ENCODE data around the gene FUT3. TPM values are rescaled to one million over a fixed set of nuclear protein-coding genes. Genes with fewer than 3 reads are reported as not detected.

The FUT3 gene
- polyA plus RNA-seq, 1 donor from 2014 or later = 0.64 TPM

DNA sequence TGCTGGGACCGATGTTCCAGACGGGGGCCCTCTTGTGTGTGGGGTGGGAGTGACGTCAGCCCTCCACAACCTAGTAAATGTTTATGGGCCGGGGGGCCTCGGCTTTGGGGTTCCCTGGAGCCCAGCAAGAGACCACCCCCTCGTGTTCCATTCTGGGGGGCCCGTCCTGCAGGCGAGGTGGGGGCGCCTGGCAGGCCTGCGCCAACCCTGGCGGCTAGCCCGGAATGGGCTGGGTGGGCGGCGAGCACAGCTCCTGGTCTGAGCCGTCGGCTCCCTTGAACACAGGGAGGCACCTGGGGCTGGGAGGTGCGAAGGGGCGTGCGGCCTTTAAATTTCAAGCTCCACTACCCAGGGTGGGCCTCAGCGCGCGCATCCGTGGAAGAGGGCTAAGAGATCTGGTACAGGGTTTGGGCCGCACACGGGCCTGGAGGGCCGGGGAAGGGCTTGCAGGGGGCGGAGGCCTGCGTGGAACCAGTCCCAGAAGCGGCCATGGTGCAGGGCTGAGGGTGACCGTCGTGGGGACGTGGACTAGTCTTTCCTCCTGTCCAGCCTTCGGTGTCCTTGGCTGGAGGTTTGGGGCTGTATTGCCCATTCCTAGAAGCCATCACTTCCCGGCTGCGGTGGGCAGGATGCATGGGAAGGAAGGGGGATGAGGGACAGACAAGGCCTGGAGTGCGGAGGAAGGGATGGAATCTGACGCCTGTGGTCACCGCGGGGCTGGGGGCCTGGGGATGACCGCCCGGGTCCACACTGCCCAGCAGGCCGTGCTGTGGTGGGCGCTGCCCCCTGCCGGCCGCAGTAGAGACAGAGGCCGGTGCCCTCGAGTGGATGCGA lies 40.9 kb upstream of the FUT3 start:
- TF ChIP-seq, protein P1, sequence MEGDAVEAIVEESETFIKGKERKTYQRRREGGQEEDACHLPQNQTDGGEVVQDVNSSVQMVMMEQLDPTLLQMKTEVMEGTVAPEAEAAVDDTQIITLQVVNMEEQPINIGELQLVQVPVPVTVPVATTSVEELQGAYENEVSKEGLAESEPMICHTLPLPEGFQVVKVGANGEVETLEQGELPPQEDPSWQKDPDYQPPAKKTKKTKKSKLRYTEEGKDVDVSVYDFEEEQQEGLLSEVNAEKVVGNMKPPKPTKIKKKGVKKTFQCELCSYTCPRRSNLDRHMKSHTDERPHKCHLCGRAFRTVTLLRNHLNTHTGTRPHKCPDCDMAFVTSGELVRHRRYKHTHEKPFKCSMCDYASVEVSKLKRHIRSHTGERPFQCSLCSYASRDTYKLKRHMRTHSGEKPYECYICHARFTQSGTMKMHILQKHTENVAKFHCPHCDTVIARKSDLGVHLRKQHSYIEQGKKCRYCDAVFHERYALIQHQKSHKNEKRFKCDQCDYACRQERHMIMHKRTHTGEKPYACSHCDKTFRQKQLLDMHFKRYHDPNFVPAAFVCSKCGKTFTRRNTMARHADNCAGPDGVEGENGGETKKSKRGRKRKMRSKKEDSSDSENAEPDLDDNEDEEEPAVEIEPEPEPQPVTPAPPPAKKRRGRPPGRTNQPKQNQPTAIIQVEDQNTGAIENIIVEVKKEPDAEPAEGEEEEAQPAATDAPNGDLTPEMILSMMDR (IDR thresholded peaks at IDR 0.05; ENCODE audit: poor library complexity, severe bottlenecking) = peak; percentile 34
- no peak for TF ChIP-seq EZH2 (IDR thresholded peaks at IDR 0.05; ENCODE audit: borderline replicate concordance, insufficient read depth, low read length, poor library complexity, severe bottlenecking)
- Histone ChIP-seq H4K20me1 (ENCODE audit: insufficient read depth) (no peaks in the 10 kb centered on the region), H3K9ac (ENCODE audit: low read length) (no peak overlapping the region), H3F3A (ENCODE audit: insufficient read depth, low read length, poor library complexity, severe bottlenecking) (no peaks in the 10 kb centered on the region), H3K9me3 (ENCODE audit: low read length) (no peaks in the 10 kb centered on the region), H3K79me2 (replicated peaks; ENCODE audit: insufficient read depth, low read length) (no peaks in the 10 kb centered on the region), H3K4me2 (ENCODE audit: low read length) (no peak overlapping the region), H2AFZ (ENCODE audit: low read depth, low read length) (no peak overlapping the region), H3K27me3 (ENCODE audit: insufficient read depth, low read depth, low read length) (no peaks in the 10 kb centered on the region), H3K9me2 (ENCODE audit: insufficient read depth, low read length) (no peaks in the 10 kb centered on the region), H3K36me3 (ENCODE audit: insufficient read depth, low read length) (no peaks in the 10 kb centered on the region), H3K4me3 (ENCODE audit: low read length) (no peak overlapping the region), H3K27ac (ENCODE audit: low read length) (no peak overlapping the region)

DNA sequence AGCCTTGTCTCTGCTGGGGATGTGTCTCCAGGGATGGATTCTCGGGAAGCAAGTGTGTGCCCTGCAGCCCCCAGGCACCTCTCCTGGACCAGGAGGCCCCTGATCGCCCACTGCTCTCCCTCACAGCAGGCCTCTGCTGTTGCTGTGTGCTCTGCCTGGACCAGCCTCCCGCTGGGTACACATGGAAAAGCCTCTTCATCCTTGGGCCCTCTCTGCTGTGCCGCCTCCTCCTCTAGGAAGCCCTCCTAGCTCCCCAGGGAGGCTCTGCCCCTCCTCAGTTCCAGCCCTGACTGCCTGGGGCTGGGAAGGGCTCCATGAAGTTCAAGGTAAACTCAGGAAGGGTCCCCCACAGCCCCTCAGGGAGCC lies 40.3 kb upstream of the FUT3 start:
- TF ChIP-seq, protein P2, sequence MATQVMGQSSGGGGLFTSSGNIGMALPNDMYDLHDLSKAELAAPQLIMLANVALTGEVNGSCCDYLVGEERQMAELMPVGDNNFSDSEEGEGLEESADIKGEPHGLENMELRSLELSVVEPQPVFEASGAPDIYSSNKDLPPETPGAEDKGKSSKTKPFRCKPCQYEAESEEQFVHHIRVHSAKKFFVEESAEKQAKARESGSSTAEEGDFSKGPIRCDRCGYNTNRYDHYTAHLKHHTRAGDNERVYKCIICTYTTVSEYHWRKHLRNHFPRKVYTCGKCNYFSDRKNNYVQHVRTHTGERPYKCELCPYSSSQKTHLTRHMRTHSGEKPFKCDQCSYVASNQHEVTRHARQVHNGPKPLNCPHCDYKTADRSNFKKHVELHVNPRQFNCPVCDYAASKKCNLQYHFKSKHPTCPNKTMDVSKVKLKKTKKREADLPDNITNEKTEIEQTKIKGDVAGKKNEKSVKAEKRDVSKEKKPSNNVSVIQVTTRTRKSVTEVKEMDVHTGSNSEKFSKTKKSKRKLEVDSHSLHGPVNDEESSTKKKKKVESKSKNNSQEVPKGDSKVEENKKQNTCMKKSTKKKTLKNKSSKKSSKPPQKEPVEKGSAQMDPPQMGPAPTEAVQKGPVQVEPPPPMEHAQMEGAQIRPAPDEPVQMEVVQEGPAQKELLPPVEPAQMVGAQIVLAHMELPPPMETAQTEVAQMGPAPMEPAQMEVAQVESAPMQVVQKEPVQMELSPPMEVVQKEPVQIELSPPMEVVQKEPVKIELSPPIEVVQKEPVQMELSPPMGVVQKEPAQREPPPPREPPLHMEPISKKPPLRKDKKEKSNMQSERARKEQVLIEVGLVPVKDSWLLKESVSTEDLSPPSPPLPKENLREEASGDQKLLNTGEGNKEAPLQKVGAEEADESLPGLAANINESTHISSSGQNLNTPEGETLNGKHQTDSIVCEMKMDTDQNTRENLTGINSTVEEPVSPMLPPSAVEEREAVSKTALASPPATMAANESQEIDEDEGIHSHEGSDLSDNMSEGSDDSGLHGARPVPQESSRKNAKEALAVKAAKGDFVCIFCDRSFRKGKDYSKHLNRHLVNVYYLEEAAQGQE (IDR thresholded peaks at IDR 0.05; ENCODE audit: borderline replicate concordance) = no peak
- no peak for TF ChIP-seq POLR2AphosphoS5 (IDR thresholded peaks at IDR 0.05)
- H3K36me3 ChIP-seq (ENCODE audit: insufficient read depth, low read length) = no peaks in the 10 kb centered on the region
- no peaks in the 10 kb centered on the region for H3K27me3 ChIP-seq (ENCODE audit: insufficient read depth, low read depth, low read length)
- H4K20me1 ChIP-seq (ENCODE audit: insufficient read depth) = no peaks in the 10 kb centered on the region
- H3K9ac ChIP-seq (ENCODE audit: low read length) = no peak overlapping the region
- no peaks in the 10 kb centered on the region for H3K9me3 ChIP-seq (ENCODE audit: low read length)
- H3K4me3 ChIP-seq (ENCODE audit: low read length) = no peak overlapping the region
- no peak overlapping the region for H3K27ac ChIP-seq (ENCODE audit: low read length)
- no peaks in the 10 kb centered on the region for H3K9me2 ChIP-seq (ENCODE audit: insufficient read depth, low read length)
- no peak overlapping the region for H2AFZ ChIP-seq (ENCODE audit: low read depth, low read length)
- no peaks in the 10 kb centered on the region for H3K79me2 ChIP-seq (replicated peaks; ENCODE audit: insufficient read depth, low read length)
- no peak overlapping the region for H3K4me2 ChIP-seq (ENCODE audit: low read length)
- no peaks in the 10 kb centered on the region for H3F3A ChIP-seq (ENCODE audit: insufficient read depth, low read length, poor library complexity, severe bottlenecking)

DNA sequence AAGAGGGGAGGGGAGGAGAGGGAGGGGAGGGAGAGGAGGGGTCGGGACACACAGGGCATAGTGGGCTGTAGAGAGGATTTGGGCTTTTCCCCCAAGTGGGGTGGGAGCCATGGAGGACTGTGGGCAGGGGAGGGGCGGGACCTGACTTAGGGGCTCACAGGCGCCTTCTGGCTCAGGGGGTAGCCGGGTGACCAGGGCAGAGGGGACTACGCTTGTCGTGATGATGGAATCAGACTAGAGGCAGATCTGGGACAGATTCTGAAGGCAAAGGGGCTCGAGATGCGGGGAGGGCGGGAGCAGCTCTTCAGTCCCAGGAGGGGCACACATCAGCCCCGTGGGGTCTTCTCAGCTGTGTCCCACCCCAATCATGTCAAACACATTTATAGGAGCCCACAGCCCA lies 38.9 kb upstream of the FUT3 start:
- Histone ChIP-seq H3F3A (ENCODE audit: insufficient read depth, low read length, poor library complexity, severe bottlenecking) (no peaks in the 10 kb centered on the region), H3K4me2 (ENCODE audit: low read length) (no peak overlapping the region), H3K4me3 (ENCODE audit: low read length) (no peak overlapping the region), H3K9me2 (ENCODE audit: insufficient read depth, low read length) (no peaks in the 10 kb centered on the region), H4K20me1 (ENCODE audit: insufficient read depth) (no peaks in the 10 kb centered on the region), H3K27ac (ENCODE audit: low read length) (no peak overlapping the region), H3K27me3 (ENCODE audit: insufficient read depth, low read depth, low read length) (no peaks in the 10 kb centered on the region), H3K9ac (ENCODE audit: low read length) (no peak overlapping the region), H3K36me3 (ENCODE audit: insufficient read depth, low read length) (no peaks in the 10 kb centered on the region), H3K79me2 (replicated peaks; ENCODE audit: insufficient read depth, low read length) (no peaks in the 10 kb centered on the region), H2AFZ (ENCODE audit: low read depth, low read length) (no peak overlapping the region), H3K9me3 (ENCODE audit: low read length) (no peaks in the 10 kb centered on the region)
- TF ChIP-seq EZH2 (IDR thresholded peaks at IDR 0.05; ENCODE audit: borderline replicate concordance, insufficient read depth, low read length, poor library complexity, severe bottlenecking) (no peak), SMC3 (conservative IDR thresholded peaks at IDR 0.05; ENCODE audit: poor library complexity) (no peak), POLR2AphosphoS5 (IDR thresholded peaks at IDR 0.05) (no peak), TAF1 (IDR thresholded peaks at IDR 0.05; ENCODE audit: low read depth) (no peak), MXI1 (conservative IDR thresholded peaks at IDR 0.05; ENCODE audit: poor library complexity, severe bottlenecking) (no peak), RAD21 (conservative IDR thresholded peaks at IDR 0.05) (no peak), EP300 (conservative IDR thresholded peaks at IDR 0.05; ENCODE audit: poor library complexity, severe bottlenecking) (no peak)
- TF ChIP-seq, protein P1 (IDR thresholded peaks at IDR 0.05; ENCODE audit: poor library complexity, severe bottlenecking) = no peak
- TF ChIP-seq, protein P2 (IDR thresholded peaks at IDR 0.05; ENCODE audit: borderline replicate concordance) = no peak

Measured in neural cell (in vitro differentiated cells).